ENCODE measurements around the gene SPATA31C1. TPM values are rescaled to one million over a fixed set of nuclear protein-coding genes. Genes with fewer than 3 reads are reported as not detected.

Gene SPATA31C1
- total and polyA plus RNA-seq, 2 of the 8 experiments (the other 6 are each of a cell fraction or from before 2014, with no cell fraction given): 0.15 TPM; not detected in 1

- H3K18ac ChIP-seq (ENCODE audit: extremely low read depth, low read length): no peak overlapping the region
- no peak overlapping the region; the same call in 1 of the 2 replicates for H2AK5ac ChIP-seq (ENCODE audit: low read depth, low read length)
- no peak overlapping the region for H3K14ac ChIP-seq (ENCODE audit: insufficient read length)
- H3K56ac ChIP-seq (replicated peaks; ENCODE audit: insufficient read length, low read depth, low read length): no peak overlapping the region
- no peak overlapping the region for H2BK120ac ChIP-seq (replicated peaks; ENCODE audit: low read depth, low read length)
- no peaks in the 10 kb centered on the region for H3K23me2 ChIP-seq (ENCODE audit: low read depth, low read length)
- no peak overlapping the region for H4K5ac ChIP-seq (ENCODE audit: insufficient read length, low read depth, low read length)
- no peak overlapping the region for H3K4ac ChIP-seq (replicated peaks; ENCODE audit: insufficient read length, low read depth, low read length)
- 62% methylated on average over 5 of the region's 8 CpGs; no CpG with 5 or more reads in 1 of the 2 experiments for WGBS, 2 experiments (ENCODE audit: extremely low coverage in 1 of 2, insufficient coverage in 1 of 2, insufficient read length in 1 of 2, insufficient replicate concordance in 2 of 2, low coverage in 1 of 2, low lambda C conversion rate in 2 of 2, missing lambda C conversion rate in 1 of 2)
- no peaks in the 10 kb centered on the region; a peak in 1 of 7 replicates for H3K27me3 ChIP-seq (replicated peaks in 1 of 4; ENCODE audit: control insufficient read depth in 3 of 4, extremely low read depth in 1 of 4, insufficient read depth in 3 of 4, low read length in 3 of 4)
- no peaks in the 10 kb centered on the region for H4K20me1 ChIP-seq (replicated peaks in 1 of 2; ENCODE audit: control insufficient read depth in 1 of 2, insufficient read depth in 2 of 2, low read length in 2 of 2)
- no peak overlapping the region for H3K23ac ChIP-seq (ENCODE audit: insufficient read length)
- H3K79me1 ChIP-seq (ENCODE audit: low read depth, low read length): no peaks in the 10 kb centered on the region
- peak overlapping the region; percentile 71; the same call in 1 of the 2 replicates for H2BK5ac ChIP-seq (ENCODE audit: low read depth, low read length)
- POLR2A ChIA-PET (ENCODE audit: partially characterized antibody): interaction anchor here (1.0 kb wide), 1 partner anchor 21 kb away, joined by 3 read pairs; no protein-coding TSS in a partner anchor
- H2BK20ac ChIP-seq (ENCODE audit: low read length): no peak overlapping the region; the same call in 1 of the 2 replicates
- CTCF ChIA-PET (ENCODE audit: partially characterized antibody): interaction anchor here (0.6 to 4.1 kb wide), 30 partner anchors 10 to 1006 kb away, joined by 3 to 30 read pairs (median 4); partner anchors contain the start of gene CTSL
- H3K36me3 ChIP-seq (ENCODE audit: control insufficient read depth in 2 of 4, insufficient read depth in 4 of 4, low read length in 3 of 4): no peaks in the 10 kb centered on the region
- FAIRE-seq (no peak), DNase-seq (ENCODE audit: low read depth in 1 of 2, low spot score in 2 of 2) (peak in 1 of 2 experiments; percentile 81)
- no peak overlapping the region for H4K91ac ChIP-seq (replicated peaks; ENCODE audit: insufficient read length, low read length)
- peak overlapping the region; percentile 88; the same call in 1 of the 2 replicates for H2BK15ac ChIP-seq (ENCODE audit: low read length)
- H3K79me2 ChIP-seq (ENCODE audit: control insufficient read depth in 1 of 2, insufficient read depth in 2 of 2, low read length in 2 of 2): no peaks in the 10 kb centered on the region
- 0 out of 2 replicates have a peak overlapping the region, but pooled peaks have one; percentile 60 for H2BK12ac ChIP-seq (ENCODE audit: low read depth, low read length)
- no peak overlapping the region for H3K9ac ChIP-seq (replicated peaks in 1 of 4; ENCODE audit: extremely low read depth in 1 of 4, low read depth in 3 of 4, low read length in 3 of 4)
- H3K4me2 ChIP-seq (ENCODE audit: insufficient read depth in 1 of 2, low read depth in 2 of 2, low read length in 2 of 2): no peak overlapping the region
- no peak overlapping the region for H3K27ac ChIP-seq (ENCODE audit: low read depth, low read length)
- no peak overlapping the region for H2AFZ ChIP-seq (ENCODE audit: low read length)
- H4K8ac ChIP-seq (ENCODE audit: extremely low read depth, insufficient read depth, low read length): no peak overlapping the region
- H3K4me1 ChIP-seq (replicated peaks in 1 of 4; ENCODE audit: control insufficient read depth in 3 of 4, insufficient read depth in 4 of 4, low read length in 3 of 4): peaks cover 0 to 12% (median 1%) of the 10 kb centered on the region in 4 experiments; a peak in 5 of 7 replicates
- no peak overlapping the region for H3K4me3 ChIP-seq (ENCODE audit: extremely low read depth in 1 of 4, insufficient read depth in 2 of 4, low read depth in 3 of 4, low read length in 4 of 4)
- H3K9me3 ChIP-seq (ENCODE audit: insufficient read depth in 2 of 2, low read depth in 1 of 2, low read length in 1 of 2): no peaks in the 10 kb centered on the region
- TF ChIP-seq MAFK (IDR thresholded peaks at IDR 0.05; ENCODE audit: low read depth, low read length) (no peak), YY1 (IDR thresholded peaks at IDR 0.05; ENCODE audit: low read depth, low read length) (no peak; the same call in 1 of the 2 replicates), KDM5A (IDR thresholded peaks at IDR 0.05; ENCODE audit: low read length) (no peak), TAF1 (IDR thresholded peaks at IDR 0.05; ENCODE audit: low read depth, low read length) (0 out of 2 replicates have a peak, but pooled peaks have one; percentile 42), CTCF (IDR thresholded peaks at IDR 0.05; ENCODE audit: control extremely low read depth in 1 of 3, insufficient read depth in 1 of 3, low read depth in 1 of 3, low read length in 3 of 3) (peak; percentile 58 to 76 (median 63)), KDM1A (IDR thresholded peaks at IDR 0.05; ENCODE audit: borderline replicate concordance, low read length) (no peak), RAD21 (IDR thresholded peaks at IDR 0.05 in 1 of 2, conservative IDR thresholded peaks at IDR 0.05 in 1 of 2; ENCODE audit: low read depth in 2 of 2, low read length in 2 of 2) (peak; percentile 31 to 62; a peak in 3 of 4 replicates), BACH1 (IDR thresholded peaks at IDR 0.05; ENCODE audit: low read length) (no peak), MAX (IDR thresholded peaks at IDR 0.05) (peak; percentile 73)
Observed at GRCh38 chr9:87883990-87884389, 33.8 kb upstream of the SPATA31C1 start.
